Astrocyte of the cerebellum (primary cell): ENCODE results near the gene OCLN.

ENCODE experiments used
- DNase-seq: peaks from one replicate; pipeline ENCODE4 v3.0.0-alpha.2; 2011; ENCODE audit warnings: low read depth
- H3K4me3 ChIP-seq: 2 replicates; pipeline ENCODE4 v1.5.1; 2011; ENCODE audit warnings: mild to moderate bottlenecking, low read depth, low read length, moderate library complexity
- CTCF ChIP-seq: IDR thresholded peaks from 2 replicates; pipeline ENCODE4 v1.5.1; 2012; ENCODE audit warnings: low read length, low read depth, moderate library complexity, mild to moderate bottlenecking; ENCODE audit errors: missing control alignments
- in situ Hi-C: cut with HindIII; loops from 2 replicates; pipeline ENCODE4 v1.10.0; 2017; ENCODE audit warnings: low sequenced_read_pairs

The OCLN gene

DNA sequence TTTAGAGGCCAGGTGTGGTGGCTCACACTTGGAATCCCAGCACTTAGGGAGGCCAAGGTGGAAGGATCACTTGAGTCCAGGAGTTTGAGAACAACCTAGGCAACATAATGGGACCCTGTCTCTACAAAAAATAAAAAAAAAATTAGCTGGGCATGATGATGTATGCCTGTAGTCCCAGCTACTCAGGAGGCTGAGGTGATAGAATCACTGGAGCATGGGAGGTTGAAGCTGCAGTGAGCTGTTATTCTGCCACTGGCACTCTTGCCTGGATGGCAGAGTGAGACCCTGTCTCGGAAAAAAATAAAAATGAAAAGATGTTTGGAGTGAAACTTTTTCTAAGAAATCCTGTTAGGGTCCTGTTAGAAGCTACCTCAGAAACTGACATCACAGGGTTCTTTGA is 24.2 kb downstream of the OCLN start:
- no peak for TF ChIP-seq CTCF
- DNase-seq, result no peak
- H3K4me3 ChIP-seq, result no peak overlapping the region
- in situ Hi-C loops, result no loop called here

DNA sequence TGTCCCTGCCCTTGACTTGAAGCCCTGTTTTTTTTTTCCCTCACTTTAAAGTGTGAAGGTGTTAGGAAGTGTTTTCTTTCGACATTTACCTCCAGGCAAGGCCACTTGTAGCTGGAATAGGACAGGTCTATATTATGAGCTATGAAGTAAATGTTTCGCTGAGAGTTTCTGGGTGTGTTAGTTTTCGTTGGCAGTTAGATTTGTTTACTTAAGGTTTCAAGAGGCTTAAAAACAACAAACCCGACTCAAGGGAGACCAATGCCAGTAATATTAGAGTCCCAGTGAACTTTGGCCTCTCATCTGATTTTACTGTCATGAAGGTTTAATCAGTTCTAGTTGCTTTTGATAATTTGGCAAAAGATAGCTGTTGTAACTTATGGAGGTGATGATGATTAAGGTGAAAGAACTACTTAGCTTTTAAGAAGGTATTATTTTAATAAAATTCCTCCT is 25.2 kb downstream of the OCLN start:
- DNase-seq, result no peak
- in situ Hi-C loops, result no loop called here
- no peak overlapping the region for H3K4me3 ChIP-seq
- TF ChIP-seq CTCF, result no peak

- no peak for DNase-seq
- in situ Hi-C loops, result no loop called here
- no peak for TF ChIP-seq CTCF
- H3K4me3 ChIP-seq, result no peak overlapping the region
Measured at GRCh38 chr5:69519285-69519684, 26.7 kb downstream of the OCLN start.

DNA sequence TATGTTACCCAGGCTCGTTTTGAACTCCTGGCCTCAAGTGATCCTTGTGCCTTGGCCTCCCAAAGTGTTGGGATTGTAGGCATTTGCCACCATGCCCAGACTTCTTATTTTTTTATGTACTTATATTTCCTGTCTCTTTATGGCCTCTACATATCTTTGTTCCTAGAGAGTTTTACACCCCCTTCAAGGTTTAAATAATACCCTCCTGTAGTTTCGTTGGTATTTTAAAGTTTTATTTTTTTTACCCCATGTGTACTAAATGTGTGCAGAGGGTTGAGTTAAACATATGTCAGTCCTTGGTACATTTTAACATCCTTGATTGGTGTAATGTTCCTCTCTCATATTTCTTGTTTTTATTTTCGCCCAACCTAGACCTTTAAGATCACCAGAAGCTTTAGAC is 29.4 kb downstream of the OCLN start:
- H3K4me3 ChIP-seq, result no peak overlapping the region
- TF ChIP-seq CTCF, result no peak
- no peak for DNase-seq
- in situ Hi-C loops, result no loop called here

- no peak for DNase-seq
- in situ Hi-C loops, result no loop called here
- no peak overlapping the region for H3K4me3 ChIP-seq
- no peak for TF ChIP-seq CTCF
Measured at GRCh38 chr5:69525490-69525889, 32.9 kb downstream of the OCLN start.

DNA sequence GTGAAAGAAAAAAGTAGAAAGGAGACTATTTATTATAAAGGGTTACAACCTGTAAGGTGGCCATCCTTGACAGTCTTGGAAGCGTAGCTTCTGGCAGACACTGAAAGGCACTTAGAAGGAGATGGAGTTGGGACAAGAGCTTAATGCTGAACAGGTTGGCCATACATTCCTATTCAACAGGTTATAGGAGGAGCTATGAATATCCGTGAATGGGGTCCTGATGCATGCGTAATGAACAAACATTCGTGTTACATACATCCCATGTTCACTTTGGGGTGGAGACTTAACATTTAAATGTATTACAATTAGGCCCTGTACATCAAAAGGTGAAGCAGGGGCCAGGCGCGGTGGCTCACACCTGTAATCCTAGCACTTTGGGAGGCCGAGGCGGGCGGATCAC is 34.1 kb downstream of the OCLN start:
- no peak for TF ChIP-seq CTCF
- DNase-seq, result no peak
- no peak overlapping the region for H3K4me3 ChIP-seq
- in situ Hi-C loops, result no loop called here
